ENCODE results near the gene SLC2A6. TPM values are rescaled to one million over a fixed set of nuclear protein-coding genes. Genes with fewer than 3 reads are reported as not detected.

Gene SLC2A6
- total RNA-seq, 1 experiment from 2014 or later = 10.7 TPM

GRCh38 chr9:133524679-133525228 is 45.9 kb upstream of the SLC2A6 start, which contains the start of gene MYMK:
Gene MYMK, minus strand, starts transcription at chr9:133524959. Its CDS starts 115 bp downstream, at chr9:133524844.
- ChIA-PET RAD21 (ENCODE audit: low non-redundant PET in 1 of 2, low total read pairs in 2 of 2, uncharacterized antibody in 2 of 2, unreplicated experiment in 2 of 2) (no interaction called here), POLR2A (no interaction called here), CTCF (interaction anchor here (0.7 kb wide), 1 partner anchor 11 kb away, joined by 3 read pairs; no protein-coding TSS in a partner anchor)
- no peak for TF ChIP-seq CBX3 (IDR thresholded peaks at IDR 0.05; ENCODE audit: low read depth)
- no peak for TF ChIP-seq JUND (IDR thresholded peaks at IDR 0.05)
- no peak for TF ChIP-seq ZFX (IDR thresholded peaks at IDR 0.05)
- no TSS peak for BruUV-seq (replicated peaks)
- Histone ChIP-seq H3K4me1 (ENCODE audit: control insufficient read depth in 1 of 2, insufficient read depth in 2 of 2, low read length in 2 of 2) (peaks cover 8 to 24% of the 10 kb centered on the region in 2 experiments; a peak in 3 of 4 replicates), H3K27me3 (ENCODE audit: insufficient read depth, low read length) (no peaks in the 10 kb centered on the region), H3K9ac (ENCODE audit: low read length) (no peak within 1 kb of the TSS), H3K79me2 (ENCODE audit: insufficient read depth, low read length) (no peaks in the 10 kb centered on the region), H3K9me2 (ENCODE audit: insufficient read depth) (no peaks in the 10 kb centered on the region), H3K36me3 (ENCODE audit: control insufficient read depth in 1 of 2, insufficient read depth in 2 of 2, low read length in 2 of 2) (no peaks in the 10 kb centered on the region), H3K4me3 (replicated peaks in 1 of 2; ENCODE audit: low read depth in 1 of 2, low read length in 2 of 2) (no peak within 1 kb of the TSS), H4K20me1 (ENCODE audit: insufficient read depth) (no peaks in the 10 kb centered on the region), H3K27ac (ENCODE audit: low read depth, low read length) (no peak within 1 kb of the TSS), H3K4me2 (ENCODE audit: low read length) (no peak within 1 kb of the TSS), H2AFZ (ENCODE audit: low read depth, low read length, poor library complexity, severe bottlenecking) (no peak within 1 kb of the TSS), H3K9me3 (ENCODE audit: control insufficient read depth in 1 of 2, insufficient read depth in 1 of 2, low read depth in 1 of 2, low read length in 2 of 2) (no peaks in the 10 kb centered on the region)
- intact Hi-C loops (cut with micrococcal nuclease) = no loop called here
- DNase-seq (ENCODE audit: low read depth, low spot score) (no peak), ATAC-seq (no peak)

- CTCF ChIA-PET = no interaction called here
These were observed 45.2 kb upstream of the SLC2A6 start for GRCh38 chr9:133524146-133524545.

More at GRCh38 chr9:133524146-133524545, 45.2 kb upstream of the SLC2A6 start:
- intact Hi-C loops (cut with micrococcal nuclease) = no loop called here
- Histone ChIP-seq H3K4me3 (replicated peaks in 1 of 2; ENCODE audit: low read depth in 1 of 2, low read length in 2 of 2) (no peak overlapping the region), H3K4me2 (ENCODE audit: low read length) (no peak overlapping the region), H4K20me1 (ENCODE audit: insufficient read depth) (no peaks in the 10 kb centered on the region), H3K36me3 (ENCODE audit: control insufficient read depth in 1 of 2, insufficient read depth in 2 of 2, low read length in 2 of 2) (no peaks in the 10 kb centered on the region), H2AFZ (ENCODE audit: low read depth, low read length, poor library complexity, severe bottlenecking) (no peak overlapping the region), H3K9ac (ENCODE audit: low read length) (no peak overlapping the region), H3K9me2 (ENCODE audit: insufficient read depth) (no peaks in the 10 kb centered on the region), H3K27me3 (ENCODE audit: insufficient read depth, low read length) (no peaks in the 10 kb centered on the region), H3K79me2 (ENCODE audit: insufficient read depth, low read length) (no peaks in the 10 kb centered on the region), H3K9me3 (ENCODE audit: control insufficient read depth in 1 of 2, insufficient read depth in 1 of 2, low read depth in 1 of 2, low read length in 2 of 2) (no peaks in the 10 kb centered on the region), H3K27ac (ENCODE audit: low read depth, low read length) (no peak overlapping the region), H3K4me1 (ENCODE audit: control insufficient read depth in 1 of 2, insufficient read depth in 2 of 2, low read length in 2 of 2) (peaks cover 8 to 24% of the 10 kb centered on the region in 2 experiments; a peak in 3 of 4 replicates)
- no TSS peak for BruUV-seq (replicated peaks)
- ATAC-seq (no peak), DNase-seq (ENCODE audit: low read depth, low spot score) (no peak)
- POLR2A ChIA-PET = interaction anchor here (0.6 kb wide), 1 partner anchor 31 kb away, joined by 3 read pairs; no protein-coding TSS in a partner anchor
- RAD21 ChIA-PET (ENCODE audit: low non-redundant PET in 1 of 2, low total read pairs in 2 of 2, uncharacterized antibody in 2 of 2, unreplicated experiment in 2 of 2) = no interaction called here
- TF ChIP-seq EZH2 (IDR thresholded peaks at IDR 0.05) (no peak), RAD21 (IDR thresholded peaks at IDR 0.05; ENCODE audit: low read depth) (no peak)

All from HCT116 (cell line).